ENCODE measurements around the gene RPL5.

The RPL5 gene

GRCh38 chr1:92820551-92820950 is 11.3 kb upstream of the RPL5 start:
- no peak for DNase-seq (ENCODE audit: low read depth)

DNA sequence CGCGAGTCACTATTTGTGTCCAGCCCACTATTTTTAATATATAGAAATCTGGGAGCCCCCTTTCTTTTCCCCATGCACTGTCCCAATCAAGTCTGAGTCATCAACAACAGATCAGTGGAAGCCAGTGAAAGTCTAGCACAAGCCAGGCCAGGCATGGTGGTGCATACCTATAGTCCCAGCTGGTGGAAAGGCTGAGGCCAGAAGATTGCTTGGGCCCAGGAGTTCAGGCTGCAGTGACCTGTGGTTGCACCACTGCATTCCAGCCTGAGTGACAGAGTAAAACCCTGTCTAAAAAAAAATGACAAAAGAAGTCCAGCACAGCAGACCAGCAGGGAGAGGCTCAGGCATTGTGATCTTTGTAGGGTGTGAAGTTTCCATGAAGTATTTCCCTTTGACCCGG is 9.0 kb upstream of the RPL5 start:
- DNase-seq (ENCODE audit: low read depth), result no peak

- DNase-seq (ENCODE audit: low read depth), result no peak
Measured at GRCh38 chr1:92826792-92827191, 5.0 kb upstream of the RPL5 start.

DNA sequence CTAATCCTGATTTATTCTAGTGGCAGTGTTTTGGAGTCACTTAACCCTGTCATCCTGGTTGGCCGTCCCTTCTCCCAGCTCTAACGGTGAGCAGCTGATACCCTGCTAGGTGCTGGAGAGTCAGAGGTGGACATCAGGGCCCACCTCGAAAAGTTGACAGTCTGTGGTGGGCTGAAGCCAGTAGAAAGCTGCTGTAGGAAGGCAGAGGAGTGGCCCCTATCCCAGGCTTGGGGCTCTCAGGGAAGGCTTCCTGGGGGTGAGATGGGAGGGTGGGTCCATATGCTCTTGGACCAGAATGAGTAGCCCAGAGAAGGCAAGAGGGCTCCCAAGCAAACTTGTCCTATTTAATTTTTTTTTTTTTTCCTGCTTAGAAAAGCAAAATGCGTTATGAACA is 475 bp upstream of the RPL5 start:
- DNase-seq (ENCODE audit: low read depth), result no peak

- DNase-seq (ENCODE audit: low read depth), result no peak
Measured at GRCh38 chr1:92832537-92833114, 786 bp downstream of the RPL5 start.

DNA sequence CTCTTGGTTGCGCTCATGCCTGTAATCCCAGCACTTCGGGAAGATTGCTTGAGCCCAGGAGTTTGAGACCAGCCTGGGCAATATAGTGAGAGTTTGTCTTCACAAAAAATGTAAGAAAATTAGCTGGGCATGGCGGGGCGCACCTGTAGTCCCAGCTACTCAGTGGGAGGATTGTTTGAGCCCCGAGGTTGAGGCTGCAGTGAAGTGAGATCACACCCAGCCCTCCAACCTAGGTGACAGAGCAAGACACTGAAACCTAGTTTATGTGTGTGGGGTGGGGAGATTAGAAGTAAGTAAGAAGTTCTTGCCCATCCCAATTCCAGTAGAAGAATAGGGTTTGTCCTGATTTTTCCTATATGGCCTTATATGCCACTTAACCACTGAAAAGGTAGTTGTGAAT is 2.0 kb downstream of the RPL5 start:
- no peak for DNase-seq (ENCODE audit: low read depth)

DNA sequence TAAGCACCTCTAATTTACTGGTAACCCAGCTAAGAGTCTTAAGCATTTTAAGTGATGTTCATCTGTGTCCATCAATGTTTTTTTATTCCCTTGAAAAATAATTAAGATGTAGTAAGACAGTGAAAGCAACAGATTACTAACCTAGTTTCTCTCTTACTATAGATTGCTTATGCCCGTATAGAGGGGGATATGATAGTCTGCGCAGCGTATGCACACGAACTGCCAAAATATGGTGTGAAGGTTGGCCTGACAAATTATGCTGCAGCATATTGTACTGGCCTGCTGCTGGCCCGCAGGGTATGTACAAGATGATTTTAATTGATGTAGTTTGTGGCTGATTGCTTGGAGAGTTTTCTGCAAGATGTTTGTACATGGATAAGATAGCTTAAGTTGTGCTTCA is 2.8 kb downstream of the RPL5 start:
- no peak for DNase-seq (ENCODE audit: low read depth)

DNA sequence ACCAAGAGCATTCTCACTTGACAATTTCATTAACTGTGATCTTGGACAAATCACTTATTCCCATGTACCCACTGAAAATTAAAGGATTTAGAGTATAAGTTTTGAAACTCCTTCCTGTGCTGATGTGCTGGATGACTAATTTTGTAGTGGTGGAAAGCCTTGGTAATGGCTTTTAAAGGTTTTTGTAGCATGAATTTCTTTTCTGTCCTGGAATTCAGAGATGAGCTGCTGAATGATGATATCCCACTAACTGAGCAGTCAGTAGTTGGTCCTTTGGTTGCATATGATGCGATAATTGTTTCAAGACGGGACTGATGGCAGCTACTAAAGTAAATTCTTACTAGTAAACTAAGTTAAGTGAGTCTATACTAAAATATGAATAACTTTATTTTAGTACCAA is 5.2 kb downstream of the RPL5 start:
- DNase-seq (ENCODE audit: low read depth), result no peak

DNA sequence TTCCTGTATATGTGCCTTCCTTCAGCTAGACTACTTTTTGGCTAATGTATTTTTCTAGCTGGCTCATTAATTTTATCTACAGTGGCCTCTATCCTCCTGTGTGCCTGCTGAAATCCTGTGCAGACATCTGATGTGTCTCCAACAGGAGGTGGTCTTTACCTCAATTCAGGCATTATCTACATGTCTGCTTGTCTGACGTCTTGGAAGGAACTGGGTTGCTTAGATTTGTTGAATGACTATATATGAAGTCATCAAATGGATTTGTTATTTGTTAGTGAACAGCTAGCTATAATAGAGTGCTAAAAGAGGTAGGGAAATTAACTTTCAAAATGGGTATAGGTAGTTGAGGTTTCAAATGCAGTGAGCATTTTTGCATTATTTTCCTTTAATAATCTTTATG is 6.7 kb downstream of the RPL5 start:
- no peak for DNase-seq (ENCODE audit: low read depth)

- DNase-seq (ENCODE audit: low read depth), result no peak
Measured at GRCh38 chr1:92839442-92839841, 7.6 kb downstream of the RPL5 start.

- DNase-seq (ENCODE audit: low read depth), result no peak
Measured at GRCh38 chr1:92840600-92840999, 8.8 kb downstream of the RPL5 start.

DNA sequence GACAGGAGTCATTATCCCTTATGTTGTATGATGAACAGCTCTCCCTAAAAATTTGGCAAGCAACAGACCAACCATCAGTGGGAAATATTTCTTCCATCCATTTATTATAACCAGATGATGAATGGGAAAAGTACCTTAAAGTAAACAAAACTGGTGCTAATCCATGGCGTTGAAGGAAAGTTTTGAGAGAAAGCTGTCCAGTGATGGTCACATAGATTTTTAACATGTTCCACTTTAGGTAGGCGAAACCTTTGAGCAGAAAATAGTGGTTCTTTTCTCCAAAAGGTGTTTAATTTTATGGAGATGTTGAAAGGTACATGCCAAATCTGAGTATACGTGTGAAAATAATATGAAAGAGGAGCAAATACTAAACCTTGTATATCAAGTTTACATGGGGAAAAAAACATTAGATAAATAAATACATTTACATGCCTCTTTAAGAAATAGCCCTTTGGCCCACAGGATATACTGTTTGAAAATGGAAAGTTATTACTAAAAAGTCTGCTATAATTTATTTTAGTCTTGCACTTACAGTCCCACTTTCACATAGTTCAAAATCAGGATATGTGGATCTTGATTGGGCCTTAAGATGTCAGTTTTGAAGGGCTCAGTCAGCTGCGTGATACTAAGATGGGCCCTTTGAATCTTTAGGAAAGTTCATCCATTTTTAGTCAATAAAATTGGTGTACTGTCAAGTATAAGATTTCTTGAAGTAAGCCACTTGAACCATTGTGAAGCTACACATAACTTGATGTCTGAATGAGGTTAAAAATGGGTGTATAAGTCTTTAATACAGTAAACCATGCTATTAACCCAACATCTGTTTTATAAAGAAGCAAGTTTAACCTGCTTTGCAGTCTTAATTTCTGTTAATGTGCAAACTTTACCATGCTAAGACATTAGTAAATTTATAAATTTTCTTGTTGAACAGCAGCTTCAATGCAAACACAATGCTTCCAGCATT is 10.5 kb downstream of the RPL5 start:
- no peak for DNase-seq (ENCODE audit: low read depth)

DNA sequence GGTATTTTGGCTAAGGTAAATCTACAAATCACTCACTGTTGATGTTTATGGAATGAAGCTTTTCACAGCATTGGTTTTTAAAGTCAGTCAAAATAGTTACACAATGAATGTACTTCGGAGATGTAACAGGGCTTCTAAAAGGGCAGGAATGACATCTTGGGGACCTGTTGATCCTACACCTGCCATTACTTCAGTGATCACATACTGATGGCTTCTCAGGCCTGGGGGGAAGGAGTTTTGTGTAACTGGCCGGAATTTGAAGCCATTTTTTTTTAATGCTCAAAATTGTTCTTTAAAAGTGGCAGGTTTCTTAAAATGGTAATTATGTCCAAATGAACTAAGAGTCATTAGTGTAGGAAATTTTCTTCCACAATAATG is 11.2 kb downstream of the RPL5 start:
- no peak for DNase-seq (ENCODE audit: low read depth)

DNA sequence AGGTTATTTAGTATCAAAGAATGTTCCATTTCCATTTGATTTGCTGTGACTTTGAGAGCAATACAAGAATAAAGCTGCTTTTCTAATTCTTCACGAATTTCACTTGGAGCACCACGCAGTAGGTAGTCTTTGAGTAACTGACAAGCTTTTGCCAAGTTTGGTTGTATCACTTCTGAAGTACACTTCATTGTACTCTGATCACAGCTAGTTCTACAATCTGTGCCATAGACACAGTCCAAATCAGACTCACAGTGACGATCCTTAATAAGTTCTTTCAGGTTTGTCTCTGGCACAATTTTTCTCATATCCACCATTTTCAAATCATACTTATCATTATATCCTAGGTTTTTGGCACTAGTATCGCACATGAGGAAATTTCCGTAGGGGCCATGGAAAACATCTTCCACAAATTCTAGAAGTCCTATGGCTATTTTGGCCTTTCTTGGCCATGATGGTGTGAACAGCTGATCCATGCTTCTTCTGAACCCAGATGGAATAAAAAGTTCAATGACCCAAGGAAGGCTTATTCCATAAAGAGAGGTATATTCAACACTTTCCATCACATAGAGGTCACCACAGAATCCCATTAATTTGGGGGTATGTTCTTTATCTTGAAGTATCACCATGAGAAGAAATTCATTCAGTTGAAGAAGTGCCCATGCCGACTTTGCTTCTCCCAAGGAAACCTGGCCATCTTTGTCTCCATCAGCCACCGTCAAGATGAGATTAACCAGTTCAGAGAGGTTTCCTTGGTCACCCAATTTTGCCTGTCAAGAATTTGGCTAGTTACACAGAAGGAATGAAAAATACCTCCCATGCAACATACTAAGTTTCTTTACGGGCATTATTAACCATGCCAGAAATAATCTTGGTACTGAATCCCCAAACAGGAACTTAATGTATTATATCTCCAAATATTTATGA is 11.9 kb downstream of the RPL5 start:
- DNase-seq (ENCODE audit: low read depth), result no peak

DNA sequence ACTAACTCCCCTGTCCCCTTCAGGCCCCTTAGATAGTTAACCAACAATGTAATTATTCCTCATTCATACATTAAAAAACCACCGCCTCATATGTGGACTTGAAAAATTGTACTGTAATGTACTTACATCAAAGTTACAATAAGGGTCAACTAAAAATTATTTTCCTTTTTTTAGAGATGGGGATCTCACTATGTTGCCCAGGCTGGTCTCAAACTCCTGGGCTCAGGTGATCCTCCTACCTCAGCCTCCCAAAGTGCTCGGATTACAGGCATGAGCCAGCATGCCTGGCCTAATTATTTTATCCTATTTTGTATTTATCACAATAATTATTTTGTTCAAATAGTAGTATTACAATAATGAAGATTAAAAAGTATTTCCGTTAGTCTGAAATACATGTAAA is 12.6 kb downstream of the RPL5 start:
- DNase-seq (ENCODE audit: low read depth), result no peak

DNA sequence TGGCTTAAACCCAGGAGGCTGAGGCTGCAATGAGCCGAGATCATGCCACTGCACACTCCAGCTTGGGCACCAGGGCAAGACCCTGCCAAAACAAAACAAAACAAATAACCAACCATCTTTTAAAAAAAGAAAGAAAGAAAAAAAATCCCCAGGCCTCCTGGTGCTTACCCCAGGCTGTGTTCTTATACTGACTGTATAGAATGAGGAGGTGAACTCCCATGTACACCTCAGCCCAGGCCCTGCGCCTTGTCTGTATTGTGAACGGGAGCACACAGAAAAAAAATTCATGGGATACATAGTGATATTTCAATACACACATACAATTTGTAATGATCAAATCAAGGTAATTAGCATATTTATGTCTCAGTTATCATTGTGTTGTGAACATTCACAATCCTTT is 14.1 kb downstream of the RPL5 start:
- DNase-seq (ENCODE audit: low read depth), result no peak

GRCh38 chr1:92848201-92848600 is 16.4 kb downstream of the RPL5 start:
- DNase-seq (ENCODE audit: low read depth), result no peak

GRCh38 chr1:92850019-92850418 is 18.2 kb downstream of the RPL5 start:
- DNase-seq (ENCODE audit: low read depth), result no peak

GRCh38 chr1:92851729-92852128 is 19.9 kb downstream of the RPL5 start:
- DNase-seq (ENCODE audit: low read depth), result no peak

- DNase-seq (ENCODE audit: low read depth), result no peak
Measured at GRCh38 chr1:92853299-92853698, 21.5 kb downstream of the RPL5 start.

DNA sequence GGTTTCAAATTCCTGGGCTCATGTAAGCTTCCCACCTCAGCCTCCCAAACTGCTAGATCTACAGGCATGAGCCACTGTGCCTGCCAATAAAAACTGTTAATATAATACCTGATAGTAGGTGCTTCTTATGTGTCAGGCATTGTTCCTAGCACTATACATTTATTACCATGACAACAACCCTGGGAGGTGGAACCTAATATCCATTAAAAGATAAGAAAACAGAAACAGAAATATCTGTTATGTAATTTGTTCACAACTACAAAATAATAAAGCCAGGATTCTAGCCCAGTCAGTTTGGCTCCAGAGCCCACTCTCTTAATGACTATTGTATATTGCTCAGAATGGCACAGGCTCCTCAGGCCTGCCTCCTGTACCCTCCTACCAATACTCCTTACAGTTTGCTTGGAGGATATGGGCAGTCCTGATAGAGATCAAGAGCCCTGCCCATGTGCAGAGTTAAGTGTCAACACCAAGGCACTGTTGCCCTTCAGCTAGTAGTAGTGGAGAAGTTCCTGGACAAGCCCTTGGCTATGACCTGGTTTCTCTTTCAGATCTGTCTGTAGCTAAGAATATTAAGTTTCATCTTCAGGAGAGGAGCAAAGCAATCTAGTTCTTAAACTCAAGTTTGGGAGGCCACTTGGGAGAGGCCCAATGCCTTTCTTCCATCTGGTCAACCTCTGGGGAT is 22.4 kb downstream of the RPL5 start:
- no peak for DNase-seq (ENCODE audit: low read depth)

- DNase-seq (ENCODE audit: low read depth), result no peak
Measured at GRCh38 chr1:92855236-92855635, 23.4 kb downstream of the RPL5 start.

Data from stimulated activated CD8-positive, alpha-beta memory T cell treated with anti-CD3 and anti-CD28 coated beads, Interleukin-15, amount 100 ng/mL, for 24 hours (primary cell).